GM20000 (cell line): ENCODE results near the gene MTERF4.

Experiments
- DNase-seq: peaks from one replicate; pipeline ENCODE4 v3.0.0; 2012; ENCODE audit warnings: low spot score
- CTCF ChIP-seq: IDR thresholded peaks from 2 replicates; pipeline ENCODE4 v1.5.1; 2012; ENCODE audit warnings: mild to moderate bottlenecking, control low read depth; ENCODE audit errors: extremely low read depth, missing control alignments

Gene MTERF4

GRCh38 chr2:241147336-241147735 is 45.2 kb upstream of the MTERF4 start:
- DNase-seq: no peak
- TF ChIP-seq CTCF: no peak

- DNase-seq: no peak
Measured at GRCh38 chr2:241146286-241146685, 44.2 kb upstream of the MTERF4 start.

GRCh38 chr2:241142593-241142992 is 40.5 kb upstream of the MTERF4 start:
- no peak for DNase-seq
- no peak for TF ChIP-seq CTCF

More at GRCh38 chr2:241146286-241146685, 44.2 kb upstream of the MTERF4 start:
- TF ChIP-seq CTCF: no peak

GRCh38 chr2:241142063-241142462 is 40.0 kb upstream of the MTERF4 start:
- DNase-seq: no peak
- no peak for TF ChIP-seq CTCF

DNA sequence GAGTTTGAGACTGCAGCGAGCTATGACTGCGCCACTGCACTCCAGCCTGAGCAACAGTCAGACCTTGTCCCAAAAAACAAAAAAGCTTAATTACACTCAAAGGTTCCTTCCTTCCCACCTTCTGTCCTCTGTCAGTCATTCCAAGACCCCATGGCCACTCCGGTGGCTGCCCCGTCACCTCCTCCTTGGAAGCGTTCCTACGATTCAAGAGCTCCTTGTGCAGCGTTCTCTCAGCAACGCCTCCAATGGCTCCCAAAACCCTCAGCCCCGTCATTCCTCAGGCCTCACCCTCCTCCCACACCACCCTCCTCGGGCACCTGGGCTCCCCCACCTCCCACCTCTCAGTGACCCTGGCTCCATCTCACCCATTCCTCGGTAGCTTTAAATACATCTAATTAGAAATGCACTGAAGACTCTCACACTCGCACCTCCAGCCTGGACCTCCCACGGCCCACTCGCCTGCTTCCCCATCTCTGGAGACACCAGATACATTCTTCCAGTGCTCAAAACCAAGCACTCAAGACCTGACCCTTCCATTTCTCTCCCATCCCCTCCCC is 39.2 kb upstream of the MTERF4 start:
- TF ChIP-seq CTCF: no peak
- no peak for DNase-seq

- no peak for DNase-seq
- TF ChIP-seq CTCF: no peak
Measured at GRCh38 chr2:241140445-241140840, 38.4 kb upstream of the MTERF4 start.

GRCh38 chr2:241139531-241140444 is 37.7 kb upstream of the MTERF4 start:
- TF ChIP-seq CTCF: no peak
- DNase-seq: no peak
